ENCODE measurements around the gene FMNL2.

The FMNL2 gene

DNA sequence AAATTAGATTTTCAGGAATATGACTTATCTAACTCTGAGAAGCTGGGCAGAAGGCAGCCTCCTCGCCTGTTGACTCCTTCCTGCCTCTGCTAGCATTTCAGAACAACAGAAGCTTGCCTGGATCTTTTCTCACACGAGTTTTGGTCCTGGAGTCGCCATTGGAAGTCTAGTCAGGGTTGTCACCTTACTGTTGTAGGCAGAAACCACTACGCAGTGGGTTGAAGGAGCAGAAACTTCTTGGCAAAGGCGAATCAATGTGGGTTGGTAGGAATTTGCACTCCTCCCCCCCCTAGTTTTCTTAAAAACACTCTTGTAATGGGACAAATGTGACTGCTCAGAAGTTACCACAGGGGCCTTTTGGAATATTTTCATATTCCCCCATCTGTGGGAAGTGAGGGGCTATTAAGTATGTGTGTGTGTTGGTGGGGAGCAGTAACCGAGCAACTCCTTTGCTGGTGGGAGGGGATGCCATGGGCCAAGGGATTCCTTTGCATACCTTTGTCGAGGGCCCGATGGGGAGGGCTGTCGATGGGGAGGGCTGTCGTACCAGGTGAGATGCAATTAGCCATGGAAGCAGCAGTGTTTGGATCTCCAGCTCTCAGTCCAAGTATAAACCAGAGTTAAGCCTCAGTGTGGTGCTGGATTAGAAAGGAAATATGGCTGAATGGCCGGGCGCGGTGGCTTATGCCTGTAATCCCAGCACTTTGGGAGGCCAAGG is 117.4 kb downstream of the FMNL2 start:
- DNase-seq: no peak

DNA sequence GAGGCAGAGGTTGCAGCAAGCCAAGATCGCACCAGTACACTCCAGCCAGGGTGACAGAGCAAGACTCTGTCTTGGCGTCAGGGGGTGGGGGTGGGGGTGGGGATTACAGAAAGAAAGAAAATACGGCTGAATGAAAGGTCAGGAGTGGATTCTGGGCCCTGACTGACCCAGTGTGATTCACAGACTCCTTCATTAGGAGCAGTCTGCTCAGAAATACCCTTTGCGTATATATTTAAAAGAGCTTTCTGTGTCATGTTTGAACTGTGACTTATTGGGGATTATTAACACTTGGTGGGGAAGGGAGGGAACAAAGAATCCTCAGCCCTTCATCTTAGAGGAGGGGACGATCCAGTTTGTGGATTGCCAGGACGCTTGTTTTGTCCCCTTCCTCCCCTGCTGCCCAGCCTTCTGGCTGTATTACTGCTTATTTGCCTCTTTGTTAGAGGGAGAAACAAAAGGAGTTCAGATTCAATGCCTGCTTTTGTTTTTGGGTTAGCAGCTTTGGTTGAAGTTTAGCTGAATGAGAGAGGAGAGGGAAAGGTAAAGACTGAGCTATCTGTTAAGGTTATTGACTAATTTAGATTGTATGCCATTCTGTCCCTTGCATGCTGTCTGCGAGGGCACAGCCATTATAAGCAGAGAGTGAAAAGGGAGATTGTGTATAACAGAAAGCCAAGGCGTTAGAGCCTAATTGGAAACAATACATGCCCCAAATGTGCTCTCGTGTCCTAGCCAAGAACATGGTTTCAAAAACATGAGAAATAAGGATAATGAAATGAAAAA is 118.3 kb downstream of the FMNL2 start:
- DNase-seq: no peak

DNA sequence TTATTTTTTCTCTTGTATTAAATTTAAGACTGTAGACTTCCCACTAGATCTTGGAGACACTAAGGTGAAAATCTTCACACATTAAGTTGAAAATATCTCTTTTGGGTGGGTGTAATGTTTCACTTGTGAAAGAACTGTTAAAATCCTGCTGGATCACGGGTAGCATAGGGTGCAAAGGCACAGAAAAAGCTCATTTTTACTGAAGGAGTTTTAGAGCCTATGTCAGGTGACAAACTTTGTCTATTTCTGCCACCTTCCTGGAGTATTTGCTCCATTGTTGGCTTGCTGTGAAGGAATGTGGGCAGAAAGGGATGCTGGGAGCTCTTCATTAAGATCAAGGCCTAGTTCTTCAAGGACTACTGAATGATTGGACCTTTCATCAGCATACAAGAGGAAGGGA is 119.4 kb downstream of the FMNL2 start:
- no peak for DNase-seq

DNA sequence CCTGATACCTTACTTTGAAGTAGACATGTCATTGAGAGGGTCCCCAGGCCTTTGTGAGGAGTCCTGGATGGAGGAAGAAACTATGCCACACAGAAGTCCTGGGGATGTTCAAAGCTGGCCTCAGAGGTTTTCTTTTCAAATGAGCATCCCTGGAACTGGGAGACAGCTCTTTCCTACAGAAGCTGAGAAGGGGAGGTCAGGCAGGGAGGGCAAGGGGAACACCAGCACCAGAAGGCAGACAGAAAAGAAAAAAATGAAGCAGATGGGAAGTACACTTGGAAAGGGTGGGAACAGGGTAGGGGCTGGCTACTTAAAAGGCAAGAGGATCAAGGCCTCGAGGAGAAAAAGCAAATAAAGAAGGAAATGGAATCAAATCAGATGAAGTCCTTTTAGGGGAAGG is 120.0 kb downstream of the FMNL2 start:
- DNase-seq: no peak

DNA sequence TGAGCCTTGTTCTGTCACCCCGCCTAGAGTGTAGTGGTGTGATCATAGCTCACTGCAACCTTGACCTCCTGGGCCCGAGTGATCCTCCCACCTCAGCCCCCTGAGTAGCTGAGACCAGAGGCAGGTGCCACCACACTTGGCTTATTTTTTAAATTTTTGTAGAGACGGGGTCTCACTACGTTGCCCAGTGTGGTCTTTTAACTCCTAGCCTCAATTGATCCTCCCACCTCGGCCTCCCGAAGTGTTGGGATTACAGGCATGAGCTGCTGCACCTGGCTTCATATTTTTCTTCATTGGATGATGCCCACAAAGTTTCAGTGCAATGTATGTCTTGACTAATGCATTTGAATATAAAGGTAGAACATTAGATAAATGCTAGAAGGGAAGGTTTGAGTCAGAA is 120.8 kb downstream of the FMNL2 start:
- no peak for DNase-seq

DNA sequence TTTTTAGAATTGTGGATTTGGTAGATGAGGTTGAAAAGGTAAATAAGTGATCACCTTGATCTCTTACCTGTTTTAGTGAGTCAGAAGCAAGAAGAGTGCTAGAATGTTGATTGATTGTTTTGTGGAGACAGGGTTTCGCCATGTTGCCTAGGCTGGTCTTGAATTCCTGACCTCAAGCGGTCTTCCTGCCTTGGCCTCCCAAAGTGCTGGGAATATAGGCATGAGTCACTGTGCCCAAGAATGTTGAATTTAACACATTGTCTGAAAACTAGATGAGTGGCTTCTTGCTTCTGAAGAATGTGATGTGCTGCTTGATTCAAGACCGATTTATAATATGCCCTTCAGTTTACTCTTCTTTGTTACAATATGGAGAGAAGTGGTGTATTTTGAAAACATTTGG is 121.3 kb downstream of the FMNL2 start:
- DNase-seq: no peak

DNA sequence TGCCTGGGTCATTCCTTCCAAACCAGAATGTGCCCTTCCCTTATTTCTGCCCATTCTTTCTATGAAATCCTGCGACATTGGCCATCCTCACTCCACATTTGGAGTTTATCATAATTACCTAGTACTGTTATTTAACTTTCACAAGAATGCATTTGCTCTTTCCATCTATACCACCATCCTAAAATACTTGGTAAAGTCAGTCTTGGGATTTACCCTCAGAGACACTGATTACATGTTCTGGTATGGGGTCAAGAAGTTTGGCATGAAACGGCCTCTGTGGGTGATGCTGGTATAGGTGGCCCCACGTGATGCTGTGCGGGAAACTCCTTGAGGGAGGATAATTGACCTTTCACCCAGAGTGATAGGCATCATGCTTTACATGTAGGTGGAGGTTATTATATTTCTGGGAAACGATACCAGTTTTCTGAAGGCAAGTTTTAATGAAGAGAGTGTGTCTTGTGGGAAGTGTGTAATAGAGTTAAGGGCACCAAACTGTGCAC is 123.5 kb downstream of the FMNL2 start:
- no peak for DNase-seq

DNA sequence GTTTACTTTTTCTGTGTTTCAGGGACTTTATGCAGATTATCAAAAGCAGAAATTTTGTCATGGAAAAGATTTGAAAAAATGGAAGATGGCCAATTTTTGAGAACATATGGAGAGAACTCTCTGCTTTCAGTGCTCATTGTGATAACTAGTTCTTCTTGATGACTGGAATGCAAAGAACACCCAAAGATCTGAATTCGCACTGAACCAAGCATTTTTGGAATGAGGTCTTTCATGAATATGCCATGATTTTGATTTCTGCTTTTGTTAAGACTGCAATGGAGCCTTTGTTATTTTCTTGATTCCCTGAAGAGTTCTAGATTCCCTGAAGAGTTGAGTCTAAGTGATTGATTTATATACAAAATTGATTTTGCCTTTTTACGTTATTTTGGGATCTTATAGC is 124.1 kb downstream of the FMNL2 start:
- DNase-seq: no peak

DNA sequence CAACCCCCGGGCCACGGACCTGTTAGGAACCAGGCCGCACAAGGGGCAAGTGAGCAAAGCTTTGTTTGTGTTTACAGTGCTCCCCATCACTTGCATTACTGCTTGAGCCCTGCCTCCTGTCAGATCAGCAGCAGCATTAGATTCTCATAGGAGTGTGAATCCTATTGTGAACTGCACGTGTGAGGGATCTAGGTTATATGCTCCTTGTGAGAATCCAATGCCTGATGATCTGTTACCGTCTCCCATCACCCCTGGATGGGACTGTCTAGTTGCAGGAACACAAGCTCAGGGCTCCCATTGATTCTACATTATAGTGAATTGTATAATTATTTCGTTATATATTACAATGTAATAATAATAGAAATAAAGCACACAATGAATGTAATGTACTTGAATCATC is 125.6 kb downstream of the FMNL2 start:
- DNase-seq: no peak

DNA sequence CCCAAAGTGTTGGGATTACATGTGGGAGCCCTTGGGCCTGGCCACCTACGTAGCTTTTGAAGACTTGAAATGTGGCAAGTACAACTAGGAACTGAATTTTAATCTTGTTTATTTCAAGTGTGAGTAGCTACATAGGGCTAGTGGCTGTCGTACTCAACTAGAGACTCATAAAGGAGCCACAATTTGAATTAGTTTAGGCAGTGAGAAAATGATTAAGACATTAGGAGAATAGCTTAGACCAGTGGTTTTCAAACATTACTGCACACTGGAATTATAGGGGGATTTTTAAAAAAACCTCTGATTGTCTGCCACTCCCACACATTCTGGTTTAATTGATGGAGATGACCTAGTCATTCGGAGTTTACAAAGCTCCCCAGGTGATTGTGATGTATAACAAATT is 127.1 kb downstream of the FMNL2 start:
- DNase-seq: no peak

DNA sequence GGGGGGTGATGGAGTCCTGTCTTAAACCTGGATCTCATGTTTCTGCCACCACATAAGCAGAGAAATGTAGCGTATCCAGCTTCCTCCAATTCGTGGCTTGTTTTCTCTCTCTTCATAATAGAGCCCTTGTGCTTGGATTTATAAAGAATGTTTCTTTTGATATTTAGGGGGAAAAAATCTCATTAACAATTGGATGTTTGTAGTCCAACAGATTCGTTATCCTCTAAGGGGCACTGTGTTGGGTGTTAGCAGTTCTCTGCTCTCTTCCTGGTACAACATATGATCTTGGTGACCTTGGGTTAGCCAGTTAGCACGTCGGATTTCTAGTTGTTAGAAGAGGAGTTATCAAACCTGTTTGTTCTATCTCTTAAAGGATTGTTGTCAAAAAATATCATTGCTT is 127.8 kb downstream of the FMNL2 start:
- DNase-seq: no peak

DNA sequence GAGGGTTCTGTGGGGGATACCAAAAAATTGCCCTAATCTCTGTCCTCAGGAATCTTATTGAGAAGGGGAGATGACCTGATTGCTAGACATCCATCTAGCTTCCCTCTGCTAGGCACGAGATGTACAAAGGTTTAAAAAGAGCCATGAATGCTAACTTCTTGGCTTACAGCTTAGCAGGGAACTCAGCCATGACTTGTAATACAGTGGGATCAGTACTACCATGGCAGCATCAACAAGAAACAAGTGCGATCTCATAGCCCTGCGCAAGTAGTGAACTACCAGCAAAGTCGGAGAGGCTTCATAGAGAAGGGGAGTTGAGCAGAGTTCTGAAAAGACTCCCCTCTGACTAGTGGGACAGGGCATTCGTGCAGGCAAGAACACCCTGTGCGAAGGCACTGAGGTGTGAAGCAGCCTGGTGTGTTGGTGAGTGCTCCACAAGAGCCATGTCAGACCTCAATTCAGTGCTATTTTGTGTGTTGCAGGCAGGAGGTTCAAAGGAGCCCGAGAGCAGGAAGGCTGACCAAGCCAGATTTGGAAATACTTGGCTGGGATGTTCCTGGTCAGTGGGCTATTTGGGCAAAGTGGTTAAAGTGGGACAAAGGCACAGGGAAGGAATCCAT is 130.0 kb downstream of the FMNL2 start:
- DNase-seq: no peak

DNA sequence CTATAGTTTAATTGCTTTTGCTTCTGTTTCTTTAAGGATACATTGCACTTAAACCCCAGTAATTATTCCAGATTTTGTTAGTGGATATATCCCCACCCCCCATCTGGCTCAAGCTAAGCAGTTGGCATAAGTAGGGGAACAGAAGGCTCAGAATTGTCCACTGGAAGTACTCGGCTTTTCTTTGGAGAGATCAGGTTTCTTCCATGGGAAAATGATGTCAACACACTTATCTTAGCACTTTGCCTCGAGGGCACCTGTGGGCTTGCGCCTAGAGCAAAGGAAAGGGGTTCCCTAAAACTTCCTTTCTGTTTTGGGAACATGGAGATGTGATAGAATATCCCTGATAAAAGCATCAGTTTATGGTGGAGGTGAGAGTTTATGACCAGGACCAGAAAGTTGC is 130.6 kb downstream of the FMNL2 start:
- DNase-seq: no peak

DNA sequence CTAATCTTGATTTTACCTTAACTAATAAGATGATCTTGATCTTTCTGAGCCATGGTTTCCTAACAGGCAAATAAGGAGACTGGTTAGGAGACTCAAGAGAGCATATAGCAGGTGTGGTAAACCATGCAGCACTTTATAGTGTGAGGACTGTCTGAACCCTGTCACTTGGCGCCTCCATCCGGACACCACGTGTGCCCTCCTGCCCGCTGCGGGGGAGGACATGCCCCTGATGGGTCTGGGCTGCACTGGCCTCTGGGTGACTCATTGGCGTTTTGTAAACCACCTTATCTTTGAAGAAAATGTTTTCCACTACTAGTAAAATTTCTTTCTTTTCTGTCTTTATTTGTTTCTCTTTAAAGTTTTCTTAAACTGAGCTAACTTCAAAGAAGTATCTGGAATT is 131.1 kb downstream of the FMNL2 start:
- no peak for DNase-seq

DNA sequence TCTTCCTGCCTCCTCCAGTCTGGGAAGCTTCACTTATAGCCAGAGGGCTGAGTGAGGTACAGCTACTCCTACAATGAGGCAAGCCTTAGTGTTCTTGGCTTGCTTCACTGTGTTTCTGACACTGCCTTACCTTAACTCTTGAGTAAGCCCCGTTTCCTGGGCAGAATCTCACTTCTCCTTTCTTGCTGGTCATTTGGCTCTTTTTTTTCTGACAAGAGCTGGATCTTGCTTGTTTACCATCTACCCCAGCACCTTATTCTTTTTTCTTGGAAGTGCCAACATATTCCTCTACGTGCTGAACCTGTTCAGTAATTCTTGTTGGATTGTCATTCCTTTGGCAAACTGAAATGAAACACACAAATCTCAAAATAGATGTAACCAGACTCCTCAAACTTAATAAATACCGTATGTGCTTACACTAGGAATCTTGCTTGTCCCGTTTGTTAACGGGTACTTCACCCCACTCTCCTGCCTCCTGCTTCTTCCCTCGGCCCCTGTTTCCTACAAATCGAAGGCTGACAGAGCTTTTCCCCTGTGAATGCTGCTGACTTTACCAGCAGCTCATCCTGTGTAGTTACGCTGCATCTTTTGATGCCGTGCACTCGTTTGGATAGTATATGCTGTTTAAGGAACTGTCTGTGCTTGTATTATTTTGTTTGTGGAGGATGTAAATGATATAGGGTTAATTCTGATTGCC is 132.2 kb downstream of the FMNL2 start:
- no peak for DNase-seq

DNA sequence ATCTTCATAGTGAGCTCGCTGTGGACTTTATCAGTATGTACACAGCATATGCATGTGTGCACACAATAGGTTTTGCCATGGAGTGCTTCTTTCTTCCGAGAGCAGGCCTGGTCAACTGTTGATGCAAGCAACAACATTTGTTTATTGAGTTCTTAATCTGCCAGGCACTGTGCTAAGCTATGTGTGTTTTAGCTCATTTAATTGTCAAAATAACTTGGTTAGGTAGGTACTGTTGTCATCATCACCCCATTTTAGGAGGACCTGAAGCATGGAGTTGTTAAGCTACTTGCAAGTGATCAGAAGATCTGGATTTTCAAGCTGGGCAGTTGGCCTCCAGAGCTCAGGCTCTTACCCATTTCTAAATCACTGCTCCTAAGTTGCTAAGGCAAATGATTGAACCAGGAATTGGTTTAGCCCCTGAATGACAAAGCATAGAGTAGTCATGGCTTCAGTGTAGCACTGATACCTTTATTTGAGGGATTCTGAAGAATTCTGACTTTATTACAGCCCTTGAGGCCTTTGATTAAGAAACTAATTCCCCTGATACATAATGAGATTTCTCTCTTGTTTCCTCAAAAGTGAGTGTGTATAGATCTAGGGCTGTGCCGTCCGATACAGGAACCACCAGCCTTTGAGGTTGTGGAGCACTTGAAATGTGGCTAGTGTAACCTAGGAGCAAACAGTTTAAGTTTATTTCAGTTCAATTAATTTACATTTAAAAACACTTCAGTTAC is 132.9 kb downstream of the FMNL2 start:
- no peak for DNase-seq

DNA sequence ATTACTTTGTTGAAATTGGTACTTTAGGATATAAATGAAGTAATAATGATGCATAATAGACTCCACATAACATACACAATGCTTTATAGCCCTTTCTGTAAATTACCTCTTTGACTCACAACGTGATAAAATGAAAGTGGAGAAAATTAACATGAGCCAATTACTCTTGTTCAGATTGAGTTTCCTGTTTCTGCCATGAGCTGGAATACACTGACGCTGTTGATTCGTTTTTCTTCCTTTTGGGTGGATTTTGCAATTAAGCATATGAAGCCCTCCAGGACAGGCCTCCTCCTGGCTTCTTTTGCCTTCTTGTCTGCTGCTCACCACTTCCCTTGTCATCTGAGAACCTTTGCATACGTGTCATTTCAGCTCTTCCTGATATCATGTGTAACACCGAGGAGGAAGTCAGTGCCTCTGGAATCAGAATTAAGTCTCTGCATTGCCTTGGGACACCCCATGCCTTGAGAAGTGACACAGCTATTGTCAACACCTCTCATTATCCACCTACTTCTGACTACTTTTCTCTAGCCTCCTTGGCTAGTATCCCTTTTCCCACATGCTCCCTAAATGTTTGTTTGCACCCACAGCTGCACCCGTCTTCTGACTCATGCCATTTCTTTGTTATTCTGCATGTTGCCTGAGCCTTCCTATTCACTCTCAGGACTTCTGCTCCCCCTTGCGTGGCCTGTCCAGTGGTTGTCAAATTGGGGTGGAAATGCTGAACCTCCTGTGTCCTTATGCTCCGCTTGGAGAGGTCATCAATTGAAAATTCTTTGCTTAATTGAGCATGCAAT is 134.1 kb downstream of the FMNL2 start:
- DNase-seq: no peak

DNA sequence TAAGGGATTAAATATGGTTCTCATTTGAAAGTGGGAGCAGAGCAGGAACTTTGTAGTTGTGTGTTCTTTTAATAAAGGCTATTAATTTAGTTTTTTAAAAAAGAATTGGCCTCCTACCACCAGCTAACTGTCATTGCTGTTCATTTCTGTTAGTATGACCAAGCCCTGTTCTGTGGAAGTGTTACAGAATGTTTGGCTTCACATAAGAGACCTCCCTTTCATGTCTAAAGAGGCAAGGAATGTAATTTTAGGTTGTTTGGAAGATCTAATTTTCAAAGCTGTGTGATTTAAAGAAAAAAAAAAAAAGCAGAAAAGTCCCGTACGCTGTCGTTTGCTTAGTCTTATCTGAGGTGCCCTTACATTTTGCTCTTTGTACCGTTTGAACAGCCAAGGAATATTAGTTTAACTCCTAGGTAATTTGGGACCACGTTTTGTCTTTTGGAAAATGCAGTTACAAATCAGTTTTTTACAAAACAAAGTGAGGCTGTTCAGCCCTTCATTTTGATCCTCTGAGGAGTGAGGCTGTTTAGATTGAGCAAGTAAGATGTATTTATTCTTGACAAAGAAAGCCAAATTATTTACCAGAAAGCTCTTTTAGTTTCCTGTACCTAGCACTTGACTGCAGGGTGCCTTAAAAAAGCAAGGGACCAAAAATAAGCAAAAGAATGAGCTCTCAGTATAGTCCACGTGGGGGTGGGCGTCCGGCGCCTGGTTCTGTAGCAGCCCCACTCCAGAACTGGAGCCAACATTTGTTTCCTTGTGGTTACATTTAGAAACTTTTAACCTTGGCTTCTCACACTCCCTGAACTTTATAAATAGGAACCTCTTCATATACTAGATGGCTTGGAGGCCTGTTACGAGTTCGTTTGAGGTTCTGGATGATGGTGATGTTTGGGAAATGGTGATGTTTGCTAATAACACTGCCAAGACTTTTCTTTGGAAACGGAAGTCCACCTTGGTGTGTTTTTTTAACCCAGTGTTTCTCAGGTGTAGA is 136.2 kb downstream of the FMNL2 start:
- no peak for DNase-seq

DNA sequence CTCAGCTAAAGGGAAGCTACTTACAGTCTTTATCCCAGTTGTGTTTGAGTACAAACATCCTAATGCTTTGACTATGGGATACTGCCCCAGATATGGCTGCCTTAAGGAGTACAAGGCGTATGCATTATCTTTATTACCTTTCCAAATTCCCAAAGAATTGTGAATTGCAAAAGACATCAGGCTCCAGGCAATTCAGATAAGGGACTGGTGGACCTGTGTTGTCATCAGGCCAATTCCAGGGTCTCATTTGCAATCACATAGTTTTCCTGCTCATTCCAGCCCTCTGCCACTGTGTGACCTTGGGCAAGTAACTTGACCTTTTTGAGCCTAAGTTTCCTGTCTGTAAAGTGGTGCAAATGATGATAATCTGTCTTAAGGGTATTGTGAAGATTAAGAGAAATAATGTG is 137.5 kb downstream of the FMNL2 start:
- no peak for DNase-seq

DNA sequence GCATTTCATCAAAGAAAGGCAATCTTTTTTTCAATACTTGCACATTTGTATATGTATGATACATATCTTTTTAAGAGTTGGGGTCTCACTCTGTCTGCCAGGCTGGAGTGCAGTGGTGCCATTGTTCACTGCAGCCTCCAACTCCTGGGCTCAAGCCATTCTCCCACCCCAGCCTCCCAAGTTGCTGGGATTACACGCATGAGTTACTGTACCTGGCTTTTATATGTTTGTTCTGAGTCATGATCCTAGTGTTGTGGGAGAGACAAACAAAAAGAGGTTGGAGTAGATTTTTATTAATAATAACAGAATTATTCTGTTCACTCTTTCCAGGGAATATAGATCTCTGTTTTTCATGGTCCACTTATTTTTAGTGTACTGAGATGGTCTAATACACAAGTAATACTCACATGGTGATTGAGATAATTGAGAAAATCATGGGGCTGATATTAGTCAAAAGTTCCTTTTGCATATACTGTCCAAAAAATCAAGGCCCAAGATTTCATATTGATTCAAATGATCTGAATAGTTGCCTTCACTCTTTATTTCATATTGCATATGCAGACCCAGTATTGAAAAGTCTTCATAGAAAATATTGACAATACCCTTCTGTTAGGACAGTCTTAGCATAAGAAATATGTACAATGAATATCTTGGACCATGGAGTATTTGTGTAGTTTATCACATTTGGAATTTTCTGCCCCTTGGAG is 138.3 kb downstream of the FMNL2 start:
- no peak for DNase-seq

All from activated CD4-positive, alpha-beta T cell treated with anti-CD3 and anti-CD28 coated beads, Interleukin-2, amount 50 U/mL, for 4 hours (primary cell).